GM18517 (cell line): ENCODE results near the gene ARSB.
A peak's percentile ranks its signal among the peaks of the same experiment; 100 is the strongest.
"Not testable (repeated sequence)": the region's sequence is repeated elsewhere in the genome, so short reads cannot be mapped to it uniquely, and the experiment has no call there.

Experiments used
- ATAC-seq: cut with Tn5 transposase; IDR thresholded peaks from one replicate; pipeline ENCODE4 v1.9.1; 2021; ENCODE audit warnings: mild to moderate bottlenecking, moderate library complexity; ENCODE audit not compliant: unreplicated experiment

Gene ARSB

GRCh38 chr5:78995521-78996007 is 10.5 kb upstream of the ARSB start:
- ATAC-seq = no peak

DNA sequence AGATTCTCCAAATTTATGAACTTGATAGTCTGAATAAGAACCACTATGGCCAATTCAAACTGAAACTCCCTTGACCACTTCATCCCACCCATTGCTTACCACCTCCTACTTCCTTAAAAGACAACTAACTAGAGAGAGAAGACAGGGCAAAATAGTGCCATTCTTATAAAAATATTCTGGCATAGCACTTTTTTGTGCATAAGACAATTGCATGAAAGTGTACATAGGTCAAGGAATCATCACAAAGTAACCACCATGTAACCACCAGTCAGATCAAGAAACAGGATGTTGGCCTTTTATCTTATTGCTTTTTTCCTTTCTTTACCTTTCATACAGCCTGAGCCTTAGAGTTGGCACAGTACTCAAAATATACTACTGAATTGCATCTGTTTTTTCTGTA is 8.1 kb upstream of the ARSB start:
- no peak for ATAC-seq

GRCh38 chr5:78992146-78992545 is 7.0 kb upstream of the ARSB start:
- ATAC-seq = no peak

DNA sequence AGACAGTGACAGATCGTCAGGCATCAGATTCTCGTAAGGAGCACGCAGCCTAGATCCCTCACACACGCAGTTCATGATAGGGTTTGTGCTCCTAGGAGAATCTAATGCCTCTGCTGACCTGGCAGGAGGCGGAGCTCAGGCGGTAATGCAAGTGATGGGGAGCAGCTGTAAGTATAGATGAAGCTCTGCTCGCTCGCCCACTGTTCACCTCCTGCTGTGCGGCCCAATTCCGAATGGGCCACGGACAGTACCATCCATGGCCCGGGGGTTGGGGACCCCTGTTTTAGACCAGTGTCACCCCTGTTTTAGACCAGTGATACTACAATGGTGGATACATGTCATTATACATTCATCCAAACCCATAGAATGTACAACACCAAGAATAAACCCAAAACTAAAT is 4.0 kb upstream of the ARSB start:
- ATAC-seq = no peak

DNA sequence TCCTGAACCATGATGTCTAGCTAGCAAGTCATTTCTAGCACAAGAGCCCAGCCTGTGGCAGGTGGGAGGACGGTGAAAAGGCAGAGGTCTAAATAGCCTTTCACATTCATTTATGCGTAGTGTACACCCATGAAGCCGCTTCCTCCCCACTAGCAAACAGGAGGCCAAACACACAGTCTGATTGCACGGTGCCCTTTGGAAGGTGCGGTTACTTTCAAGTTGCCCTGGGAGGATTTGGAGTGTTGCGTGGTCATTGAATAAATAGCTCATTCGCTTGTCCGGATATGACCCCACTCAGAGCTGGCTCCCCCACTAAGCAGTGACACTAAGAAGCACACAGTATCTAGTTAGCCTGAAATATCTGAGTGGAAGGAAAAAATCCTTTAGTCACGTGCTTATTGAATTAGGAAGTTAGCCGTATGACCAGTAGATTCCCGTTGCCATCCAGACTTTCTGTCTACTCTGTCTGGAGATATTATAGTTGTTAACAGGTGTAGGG is 664 bp upstream of the ARSB start:
- ATAC-seq = peak; percentile 55

GRCh38 chr5:78984439-78985115 is 533 bp downstream of the ARSB start:
- peak; percentile 41 for ATAC-seq

DNA sequence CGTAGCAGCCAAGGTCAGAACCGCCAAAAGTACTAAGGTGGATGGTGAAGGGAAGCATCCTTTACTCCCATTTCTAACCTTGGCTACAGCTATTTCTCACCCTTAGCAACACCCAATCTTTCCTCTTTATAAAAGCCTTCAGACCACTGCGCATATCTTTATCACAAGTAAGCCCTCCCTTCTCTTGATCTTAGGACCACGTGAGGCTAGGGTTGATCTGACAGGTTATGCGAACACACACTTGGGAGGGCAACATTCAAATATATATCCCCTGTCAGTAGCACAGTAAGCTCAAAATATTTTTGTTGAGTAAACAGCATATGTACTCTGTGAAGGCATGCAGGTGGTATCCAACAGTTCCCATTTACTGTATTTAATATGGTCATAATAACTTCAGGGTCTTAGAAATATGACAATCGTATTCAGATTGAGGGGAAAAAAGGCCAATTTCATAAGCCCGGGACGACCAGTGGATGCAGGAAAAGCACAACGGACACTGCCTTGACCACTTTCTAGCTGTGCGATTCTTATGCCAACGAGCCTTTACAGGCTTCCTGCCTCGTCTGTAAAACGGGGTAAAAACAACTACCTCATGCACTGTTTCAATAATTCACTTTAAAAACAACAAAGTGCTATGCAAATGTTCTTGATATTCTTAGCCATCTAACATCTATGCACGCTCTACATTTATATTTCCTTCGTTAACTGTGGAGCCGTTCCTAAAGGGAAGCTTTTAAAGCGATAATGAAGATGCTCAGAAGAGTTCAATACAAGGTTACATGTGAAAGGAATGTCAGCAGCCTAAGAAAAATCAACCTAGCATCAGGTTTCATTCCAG is 1.3 kb downstream of the ARSB start:
- ATAC-seq = no peak

DNA sequence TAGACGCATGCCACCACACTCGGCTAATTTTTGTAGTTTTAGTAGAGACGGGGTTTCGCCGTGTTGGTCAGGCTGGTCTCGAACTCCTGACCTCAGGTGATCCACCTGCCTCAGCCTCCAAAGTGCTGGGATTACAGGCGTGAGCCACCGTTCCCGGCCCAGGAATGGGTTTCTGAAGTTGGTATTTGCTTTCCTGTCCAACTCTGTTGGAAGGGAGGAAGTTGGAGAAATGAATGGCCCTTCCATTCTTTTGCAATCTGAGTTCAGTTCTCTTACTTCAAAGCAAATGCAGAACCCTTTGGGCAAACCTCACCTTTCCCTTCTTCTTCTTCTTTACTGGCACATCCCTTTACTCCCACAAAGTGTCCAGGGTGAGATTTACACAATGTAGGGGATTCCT is 1.9 kb downstream of the ARSB start:
- ATAC-seq = not testable (repeated sequence)

GRCh38 chr5:78979909-78980308 is 5.2 kb downstream of the ARSB start:
- no peak for ATAC-seq

GRCh38 chr5:78979117-78979742 is 5.9 kb downstream of the ARSB start:
- no peak for ATAC-seq

GRCh38 chr5:78975035-78975434 is 10.1 kb downstream of the ARSB start:
- ATAC-seq = no peak

- ATAC-seq = no peak
Measured at GRCh38 chr5:78974601-78975000, 10.5 kb downstream of the ARSB start.

GRCh38 chr5:78974011-78974410 is 11.1 kb downstream of the ARSB start:
- ATAC-seq = no peak

DNA sequence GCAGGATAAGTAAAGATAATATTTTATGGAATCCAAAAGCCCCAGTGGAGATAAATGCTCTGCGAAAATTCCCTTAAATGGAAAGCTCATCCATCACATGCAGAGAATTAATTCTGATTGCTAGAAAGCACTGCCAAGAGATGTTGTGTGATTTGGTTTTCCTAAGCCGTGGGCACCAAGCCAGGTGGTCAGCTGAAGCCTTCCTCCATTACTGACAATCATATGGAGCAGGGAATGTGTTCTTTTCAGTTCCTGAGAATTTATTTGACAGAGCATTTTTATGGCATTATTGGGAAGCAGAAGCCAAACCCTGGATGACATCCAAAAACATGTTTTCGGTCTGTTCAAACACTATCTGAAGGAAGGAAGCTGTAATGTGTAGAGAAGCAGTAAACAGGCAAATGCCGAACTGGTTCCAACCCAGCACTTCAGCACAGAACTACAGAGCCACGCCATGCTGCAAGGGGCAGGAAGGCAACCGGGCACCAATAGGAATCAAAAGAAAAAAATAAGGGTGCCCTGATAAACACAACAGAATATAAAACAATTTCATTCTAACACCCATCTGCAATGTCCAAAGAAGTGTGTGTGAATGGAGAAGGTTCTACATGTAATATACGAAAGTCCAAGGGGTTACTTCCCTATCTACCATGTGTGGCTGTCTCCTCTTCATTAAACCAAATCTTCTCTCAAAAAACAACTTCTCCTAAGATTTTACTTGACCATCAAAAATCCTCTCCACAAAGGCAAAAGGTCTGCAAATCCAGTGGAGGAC is 12.3 kb downstream of the ARSB start:
- ATAC-seq = no peak

- no peak for ATAC-seq
Measured at GRCh38 chr5:78971998-78972397, 13.1 kb downstream of the ARSB start.

DNA sequence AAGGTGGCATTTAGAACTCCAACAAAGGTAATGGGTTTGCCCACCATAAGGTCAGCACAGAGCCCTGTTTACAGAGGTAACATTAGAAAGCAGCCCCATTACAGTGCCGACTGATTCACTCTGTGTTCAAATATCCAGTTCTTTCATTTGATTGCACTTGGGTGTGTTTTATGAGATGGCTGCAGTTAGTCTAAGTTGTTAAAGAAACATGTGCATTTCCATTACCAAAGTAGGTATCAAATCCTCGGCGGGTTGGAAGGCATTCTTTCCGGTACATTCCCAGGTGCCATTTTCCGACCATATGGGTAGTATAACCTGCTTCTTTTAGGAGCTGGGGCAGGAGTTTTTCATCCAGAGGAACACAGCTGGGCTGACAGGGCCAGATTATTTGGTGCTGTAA is 16.3 kb downstream of the ARSB start:
- ATAC-seq = no peak

- no peak for ATAC-seq
Measured at GRCh38 chr5:78964889-78965288, 20.2 kb downstream of the ARSB start.

- ATAC-seq = no peak
Measured at GRCh38 chr5:78961743-78962142, 23.4 kb downstream of the ARSB start.

GRCh38 chr5:78959767-78960166 is 25.3 kb downstream of the ARSB start:
- ATAC-seq = no peak

DNA sequence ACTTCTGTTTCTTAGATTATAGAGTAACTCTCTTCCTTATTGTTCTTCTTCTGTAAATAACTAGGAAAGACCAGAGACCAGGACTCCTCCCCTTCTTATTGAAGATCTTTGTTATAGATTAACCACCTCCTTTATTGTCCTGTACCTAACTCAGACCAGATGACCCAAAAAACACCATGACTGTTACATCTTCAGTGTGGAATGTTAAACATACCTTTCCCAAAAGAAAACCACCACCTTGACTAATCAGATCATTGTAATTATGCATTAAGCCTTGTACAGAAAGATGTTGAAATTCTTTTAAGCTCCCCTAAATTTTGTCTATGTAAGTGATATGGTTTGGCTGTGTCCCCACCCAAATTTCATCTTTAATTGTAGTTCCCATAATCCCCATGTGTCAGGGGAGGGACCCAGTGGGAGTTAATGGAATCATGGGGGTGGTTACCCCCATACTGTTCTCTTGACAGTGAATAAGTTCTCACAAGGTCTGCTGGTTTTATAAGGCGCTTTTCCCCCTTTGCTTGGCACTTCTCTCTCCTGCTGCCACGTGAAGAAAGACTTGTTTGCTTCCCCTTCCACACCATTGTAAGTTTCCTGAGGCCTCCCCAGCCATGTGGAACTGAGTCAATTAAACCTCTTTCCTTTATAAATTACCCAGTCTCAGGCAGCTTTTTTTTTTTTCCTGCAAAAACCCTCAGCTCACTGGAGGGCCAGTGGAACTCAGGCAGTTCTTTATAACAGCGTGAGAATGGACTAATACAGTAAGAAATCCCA is 26.3 kb downstream of the ARSB start:
- ATAC-seq = no peak
